ENCODE data around the gene HPSE2. TPM values are rescaled to one million over a fixed set of nuclear protein-coding genes. Genes with fewer than 3 reads are reported as not detected.

HPSE2 gene
- total and polyA plus RNA-seq, 2 of the 8 experiments (the other 6 are each of a cell fraction or from before 2014, with no cell fraction given): 0.41 to 0.58 TPM

DNA sequence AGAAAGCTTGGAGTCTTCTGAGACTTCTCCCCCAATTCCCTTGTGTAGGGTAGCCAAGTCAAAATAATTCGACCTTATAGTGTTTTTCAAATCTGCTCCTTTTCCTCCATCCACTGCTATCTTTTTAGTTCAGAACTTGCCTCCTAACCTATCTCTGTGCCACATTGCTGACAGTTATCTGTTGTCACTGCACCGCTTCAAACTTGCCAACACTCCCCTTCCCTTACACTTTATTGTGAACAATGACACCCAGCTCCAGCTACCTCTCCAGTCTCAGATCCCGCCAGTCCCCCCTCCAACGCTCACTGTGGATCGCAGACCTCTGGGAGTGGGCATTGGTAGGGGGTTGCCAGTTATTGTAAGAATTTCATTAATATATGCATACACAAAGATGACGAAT, 772.6 kb downstream of the HPSE2 start:
- H3K79me1 ChIP-seq (ENCODE audit: low read depth, low read length): no peaks in the 10 kb centered on the region
- H3K56ac ChIP-seq (replicated peaks; ENCODE audit: insufficient read length, low read depth, low read length): no peak overlapping the region
- H3K23me2 ChIP-seq (ENCODE audit: low read depth, low read length): no peaks in the 10 kb centered on the region; the same call in 1 of the 2 replicates
- H2BK5ac ChIP-seq (ENCODE audit: low read depth, low read length): no peak overlapping the region
- H2BK12ac ChIP-seq (ENCODE audit: low read depth, low read length): no peak overlapping the region
- H3K4ac ChIP-seq (replicated peaks; ENCODE audit: insufficient read length, low read depth, low read length): no peak overlapping the region
- H3K27me3 ChIP-seq (replicated peaks in 1 of 4; ENCODE audit: control insufficient read depth in 3 of 4, extremely low read depth in 1 of 4, insufficient read depth in 3 of 4, low read length in 3 of 4): peaks cover 0 to 1% (median 0%) of the 10 kb centered on the region in 4 experiments; a peak in 1 of 7 replicates
- H2AFZ ChIP-seq (ENCODE audit: low read length): no peak overlapping the region
- no peak overlapping the region for H3K18ac ChIP-seq (ENCODE audit: extremely low read depth, low read length)
- no peak overlapping the region for H2BK20ac ChIP-seq (ENCODE audit: low read length)
- ChIA-PET POLR2A (ENCODE audit: partially characterized antibody) (no interaction called here), CTCF (ENCODE audit: partially characterized antibody) (no interaction called here)
- H3K36me3 ChIP-seq (ENCODE audit: control insufficient read depth in 2 of 4, insufficient read depth in 4 of 4, low read length in 3 of 4): no peaks in the 10 kb centered on the region
- no peak overlapping the region for H2BK15ac ChIP-seq (ENCODE audit: low read length)
- H4K8ac ChIP-seq (ENCODE audit: extremely low read depth, insufficient read depth, low read length): no peak overlapping the region
- H4K20me1 ChIP-seq (replicated peaks in 1 of 2; ENCODE audit: control insufficient read depth in 1 of 2, insufficient read depth in 2 of 2, low read length in 2 of 2): no peaks in the 10 kb centered on the region
- no peak overlapping the region for H3K27ac ChIP-seq (ENCODE audit: low read depth, low read length)
- H3K4me1 ChIP-seq (replicated peaks in 1 of 4; ENCODE audit: control insufficient read depth in 3 of 4, insufficient read depth in 4 of 4, low read length in 3 of 4): peaks cover 0 to 9% (median under 1%) of the 10 kb centered on the region in 4 experiments; a peak in 3 of 7 replicates
- H4K5ac ChIP-seq (ENCODE audit: insufficient read length, low read depth, low read length): no peak overlapping the region
- H2AK5ac ChIP-seq (ENCODE audit: low read depth, low read length): no peak overlapping the region
- H3K23ac ChIP-seq (ENCODE audit: insufficient read length): no peak overlapping the region
- no peak overlapping the region for H3K4me2 ChIP-seq (ENCODE audit: insufficient read depth in 1 of 2, low read depth in 2 of 2, low read length in 2 of 2)
- no peak overlapping the region for H2BK120ac ChIP-seq (replicated peaks; ENCODE audit: low read depth, low read length)
- no peaks in the 10 kb centered on the region for H3K79me2 ChIP-seq (ENCODE audit: control insufficient read depth in 1 of 2, insufficient read depth in 2 of 2, low read length in 2 of 2)
- FAIRE-seq (no peak), DNase-seq (ENCODE audit: low read depth in 1 of 2, low spot score in 2 of 2) (no peak)
- no peak overlapping the region for H3K14ac ChIP-seq (ENCODE audit: insufficient read length)
- no peak overlapping the region for H4K91ac ChIP-seq (replicated peaks; ENCODE audit: insufficient read length, low read length)
- 91% methylated on average over 6 of the region's 6 CpGs; no CpG with 5 or more reads in 1 of the 2 experiments for WGBS, 2 experiments (ENCODE audit: extremely low coverage in 1 of 2, insufficient coverage in 1 of 2, insufficient read length in 1 of 2, insufficient replicate concordance in 2 of 2, low coverage in 1 of 2, low lambda C conversion rate in 2 of 2, missing lambda C conversion rate in 1 of 2)
- no peak overlapping the region for H3K9ac ChIP-seq (replicated peaks in 1 of 4; ENCODE audit: extremely low read depth in 1 of 4, low read depth in 3 of 4, low read length in 3 of 4)
- H3K4me3 ChIP-seq (ENCODE audit: extremely low read depth in 1 of 4, insufficient read depth in 2 of 4, low read depth in 3 of 4, low read length in 4 of 4): no peak overlapping the region
- H3K9me3 ChIP-seq (ENCODE audit: insufficient read depth in 2 of 2, low read depth in 1 of 2, low read length in 1 of 2): no peaks in the 10 kb centered on the region
- TF ChIP-seq HDAC6 (IDR thresholded peaks at IDR 0.05; ENCODE audit: low read depth, low read length): no peak
- TF ChIP-seq ZNF274 (IDR thresholded peaks at IDR 0.05; ENCODE audit: borderline replicate concordance, extremely low read depth, low read length): no peak
- TF ChIP-seq FOSL1 (IDR thresholded peaks at IDR 0.05; ENCODE audit: insufficient read depth, low read depth, low read length): no peak
- no peak for TF ChIP-seq SIN3A (conservative IDR thresholded peaks at IDR 0.05 in 1 of 2, IDR thresholded peaks at IDR 0.05 in 1 of 2; ENCODE audit: low read depth in 1 of 2, low read length in 2 of 2)
- no peak for TF ChIP-seq SIX5 (IDR thresholded peaks at IDR 0.05; ENCODE audit: low read depth, low read length)
- no peak for TF ChIP-seq CREB1 (IDR thresholded peaks at IDR 0.05)
- no peak for TF ChIP-seq PHF8 (conservative IDR thresholded peaks at IDR 0.05; ENCODE audit: low read depth, low read length)
- no peak for TF ChIP-seq EGR1 (IDR thresholded peaks at IDR 0.05; ENCODE audit: borderline replicate concordance, low read depth, low read length)
- TF ChIP-seq RXRA (IDR thresholded peaks at IDR 0.05; ENCODE audit: insufficient read depth, low read depth, low read length): no peak
- no peak for TF ChIP-seq POLR2A (IDR thresholded peaks at IDR 0.05; ENCODE audit: control extremely low read depth in 1 of 2, low read depth in 2 of 2, low read length in 2 of 2)
- TF ChIP-seq TAF1 (IDR thresholded peaks at IDR 0.05; ENCODE audit: low read depth, low read length): no peak
- no peak for TF ChIP-seq SUZ12 (IDR thresholded peaks at IDR 0.05; ENCODE audit: low read length)
- TF ChIP-seq TCF12 (IDR thresholded peaks at IDR 0.05; ENCODE audit: low read depth, low read length): no peak
- TF ChIP-seq, protein P1, sequence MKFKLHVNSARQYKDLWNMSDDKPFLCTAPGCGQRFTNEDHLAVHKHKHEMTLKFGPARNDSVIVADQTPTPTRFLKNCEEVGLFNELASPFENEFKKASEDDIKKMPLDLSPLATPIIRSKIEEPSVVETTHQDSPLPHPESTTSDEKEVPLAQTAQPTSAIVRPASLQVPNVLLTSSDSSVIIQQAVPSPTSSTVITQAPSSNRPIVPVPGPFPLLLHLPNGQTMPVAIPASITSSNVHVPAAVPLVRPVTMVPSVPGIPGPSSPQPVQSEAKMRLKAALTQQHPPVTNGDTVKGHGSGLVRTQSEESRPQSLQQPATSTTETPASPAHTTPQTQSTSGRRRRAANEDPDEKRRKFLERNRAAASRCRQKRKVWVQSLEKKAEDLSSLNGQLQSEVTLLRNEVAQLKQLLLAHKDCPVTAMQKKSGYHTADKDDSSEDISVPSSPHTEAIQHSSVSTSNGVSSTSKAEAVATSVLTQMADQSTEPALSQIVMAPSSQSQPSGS (IDR thresholded peaks at IDR 0.05; ENCODE audit: low read length): no peak

Data from H1 (cell line).